ENCODE results near the gene GALNT7. TPM values are rescaled to one million over a fixed set of nuclear protein-coding genes. Genes with fewer than 3 reads are reported as not detected.

The GALNT7 gene
- total and polyA plus RNA-seq, 10 of the 15 experiments (the other 5 are each of a cell fraction or from before 2014, with no cell fraction given) = 14.2 to 33.2 (median 28.9) TPM

GRCh38 chr4:173282626-173283025, 114.0 kb downstream of the GALNT7 start:
- ChIA-PET CTCF (interaction anchor here (0.9 to 4.9 kb wide), 6 partner anchors 9 to 25 kb away, joined by 3 to 34 read pairs (median 10); no protein-coding TSS in a partner anchor), POLR2A (no interaction called here), SMC1A (ENCODE audit: uncharacterized antibody, unreplicated experiment) (interaction anchor here (1.1 to 2.2 kb wide), 9 partner anchors 8 to 269 kb away, joined by 3 to 7 read pairs (median 4); no protein-coding TSS in a partner anchor), RAD21 (ENCODE audit: unreplicated experiment) (interaction anchor here (0.7 to 1.2 kb wide), 2 partner anchors 19 to 269 kb away, joined by 3 to 4 read pairs; no protein-coding TSS in a partner anchor)
- TF ChIP-seq RUNX3 (IDR thresholded peaks at IDR 0.05; ENCODE audit: low read length) (no peak), CBX5 (IDR thresholded peaks at IDR 0.05; ENCODE audit: low read depth) (no peak), MEF2B (IDR thresholded peaks at IDR 0.05; ENCODE audit: partially characterized antibody, poor library complexity, severe bottlenecking) (no peak), BRCA1 (IDR thresholded peaks at IDR 0.05; ENCODE audit: low read depth, low read length) (no peak), POU2F2 (IDR thresholded peaks at IDR 0.05; ENCODE audit: borderline replicate concordance, low read depth, low read length) (no peak), TCF3 (IDR thresholded peaks at IDR 0.05; ENCODE audit: borderline replicate concordance, insufficient read depth, low read depth, low read length) (no peak), LARP7 (IDR thresholded peaks at IDR 0.05) (no peak), SKIL (IDR thresholded peaks at IDR 0.05; ENCODE audit: low read depth, poor library complexity, severe bottlenecking) (no peak), NFYB (IDR thresholded peaks at IDR 0.05; ENCODE audit: insufficient read depth, low read depth, low read length) (no peak), NFXL1 (IDR thresholded peaks at IDR 0.05; ENCODE audit: borderline replicate concordance) (no peak), SRF (IDR thresholded peaks at IDR 0.05; ENCODE audit: low read depth in 2 of 2, low read length in 2 of 2) (no peak), BACH1 (IDR thresholded peaks at IDR 0.05; ENCODE audit: borderline replicate concordance) (no peak), ZNF384 (IDR thresholded peaks at IDR 0.05; ENCODE audit: borderline replicate concordance, low read depth, low read length) (no peak), EGR1 (IDR thresholded peaks at IDR 0.05; ENCODE audit: borderline replicate concordance in 1 of 2, low read depth in 2 of 2, low read length in 2 of 2) (no peak)
- in situ Hi-C loops (cut with MboI) (no loop called here), intact Hi-C loops (cut with micrococcal nuclease; ENCODE audit: unreplicated experiment) (no loop called here)
- Histone ChIP-seq H3K4me1 (ENCODE audit: control insufficient read depth, insufficient read depth, low read length) (no peaks in the 10 kb centered on the region), H3K9me3 (replicated peaks; ENCODE audit: control insufficient read depth, insufficient read depth, low read length) (peaks cover 9% of the 10 kb centered on the region; the same call in 2 of the 3 replicates), H3K36me3 (ENCODE audit: control insufficient read depth in 2 of 2, insufficient read depth in 2 of 2, low read length in 1 of 2) (no peaks in the 10 kb centered on the region; a peak in 1 of 4 replicates), H3K27me3 (replicated peaks in 1 of 2; ENCODE audit: control insufficient read depth in 2 of 2, insufficient read depth in 2 of 2, low read length in 1 of 2) (no peaks in the 10 kb centered on the region), H2AFZ (ENCODE audit: control insufficient read depth, low read depth, low read length) (no peak overlapping the region), H3K4me2 (ENCODE audit: control insufficient read depth, insufficient read depth) (no peak overlapping the region), H3K79me2 (ENCODE audit: control insufficient read depth, insufficient read depth, low read length) (no peaks in the 10 kb centered on the region; the same call in none of the 2 replicates), H3K27ac (ENCODE audit: control insufficient read depth, insufficient read depth) (no peak overlapping the region), H3K4me3 (no peak overlapping the region), H3K9ac (ENCODE audit: control insufficient read depth, insufficient read depth, low read length) (no peak overlapping the region), H4K20me1 (ENCODE audit: control insufficient read depth, insufficient read depth) (no peaks in the 10 kb centered on the region)
- no peak for ATAC-seq
- 95% methylated on average over 3 of the region's 3 CpGs for WGBS (ENCODE audit: insufficient coverage, insufficient replicate concordance, low lambda C conversion rate, missing lambda C conversion rate)
- no peak for FAIRE-seq
- no peak for DNase-seq (ENCODE audit: low read depth, low spot score)
- BruUV-seq (replicated peaks) = no TSS peak

Data from GM12878 (cell line).